HepG2 (cell line): ENCODE results near the gene FGFR2.

ENCODE experiments used
- ARNTL ChIP-seq: sonication (generic); formaldehyde crosslinking; IDR thresholded peaks from 2 replicates; pipeline ENCODE4 v1.4.0; 2020; ENCODE audit warnings: mild to moderate bottlenecking, missing genetic modification reagents
- CEBPB ChIP-seq: IDR thresholded peaks from 2 replicates; pipeline ENCODE4 v1.6.1; 2011; ENCODE audit warnings: low read depth, low read length, improper control_type of control experiment, borderline replicate concordance
- GATA4 ChIP-seq: sonication (generic); IDR thresholded peaks from 2 replicates; pipeline ENCODE4 v1.6.1; 2016; ENCODE audit warnings: antibody characterized with exemption, low read depth, borderline replicate concordance
- POLR2A ChIP-seq, 2 experiments: IDR thresholded peaks; 2 replicates each; pipeline ENCODE4 v1.6.1; 2011; ENCODE audit warnings: low read depth in 2 of 2, low read length in 2 of 2, mild to moderate bottlenecking in 1 of 2, moderate library complexity in 1 of 2; ENCODE audit not compliant: insufficient read depth in 1 of 2
- RAD21 ChIP-seq: fragments of 450-650 bp; formaldehyde crosslinking; IDR thresholded peaks from 2 replicates; pipeline ENCODE4 v1.5.0; 2020; ENCODE audit warnings: mild to moderate bottlenecking
- TRIM24 ChIP-seq: sonication (generic); formaldehyde crosslinking; IDR thresholded peaks from 2 replicates; pipeline ENCODE4 v1.8.0; 2022; ENCODE audit warnings: mild to moderate bottlenecking, missing genetic modification reagents
- XRCC5 ChIP-seq: fragments of 200-400 bp; formaldehyde crosslinking; optimal IDR thresholded peaks from 2 replicates; pipeline ENCODE3; 2017; ENCODE audit warnings: mild to moderate bottlenecking, low read length
- ZBTB3 ChIP-seq: sonication (generic); formaldehyde crosslinking; IDR thresholded peaks from 2 replicates; pipeline ENCODE4 v1.4.0; 2020; ENCODE audit warnings: low read depth, mild to moderate bottlenecking, moderate library complexity, missing genetic modification reagents, borderline replicate concordance
- ZBTB42 ChIP-seq: sonication (generic); formaldehyde crosslinking; IDR thresholded peaks from 2 replicates; pipeline ENCODE4 v1.5.0; 2020; ENCODE audit warnings: mild to moderate bottlenecking, missing genetic modification reagents
- ZNF337 ChIP-seq: sonication (generic); formaldehyde crosslinking; IDR thresholded peaks from 2 replicates; pipeline ENCODE4 v1.5.1; 2020; ENCODE audit warnings: missing genetic modification reagents, low read depth, mild to moderate bottlenecking, borderline replicate concordance

DNA sequence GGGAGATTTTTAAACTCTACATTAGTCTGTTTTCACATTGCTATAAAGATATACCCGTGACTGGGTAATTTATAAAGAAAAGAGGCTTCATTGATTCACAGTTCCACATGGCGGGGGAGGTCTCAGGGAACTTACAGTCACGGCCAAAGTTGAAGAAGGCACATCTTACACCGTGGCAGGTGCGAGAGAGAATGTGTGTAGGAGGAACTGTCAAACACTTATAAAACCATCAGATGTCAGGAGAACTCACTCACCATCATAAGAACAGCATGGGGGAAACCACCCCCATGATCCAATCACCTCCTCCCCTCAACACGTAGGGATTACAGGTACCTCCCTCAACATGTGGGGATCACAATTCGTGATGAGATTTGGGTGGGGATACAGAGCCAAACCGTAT, 129.5 kb downstream of the FGFR2 start:
- TF ChIP-seq XRCC5: no peak
- TF ChIP-seq POLR2A (IDR thresholded peaks at IDR 0.05; ENCODE audit: insufficient read depth in 1 of 2, low read depth in 2 of 2, low read length in 2 of 2): no peak
- no peak for TF ChIP-seq CEBPB
- TF ChIP-seq ARNTL (CRISPR knock-in tag): no peak
- TF ChIP-seq TRIM24 (CRISPR knock-in tag): no peak
- no peak for TF ChIP-seq ZNF337 (CRISPR knock-in tag)
- no peak for TF ChIP-seq RAD21 (CRISPR knock-in tag)
- no peak for TF ChIP-seq ZBTB42 (CRISPR knock-in tag)
- no peak for TF ChIP-seq ZBTB3 (CRISPR knock-in tag)
- no peak for TF ChIP-seq GATA4
